ENCODE measurements around the gene SOX5. TPM values are rescaled to one million over a fixed set of nuclear protein-coding genes. Genes with fewer than 3 reads are reported as not detected.

Gene SOX5
- total RNA-seq, 5 donors from 2014 or later (not counting 1 experiment from before 2014, with no cell fraction given), result 0.10 to 1.1 (median 0.39) TPM; not detected in 1

DNA sequence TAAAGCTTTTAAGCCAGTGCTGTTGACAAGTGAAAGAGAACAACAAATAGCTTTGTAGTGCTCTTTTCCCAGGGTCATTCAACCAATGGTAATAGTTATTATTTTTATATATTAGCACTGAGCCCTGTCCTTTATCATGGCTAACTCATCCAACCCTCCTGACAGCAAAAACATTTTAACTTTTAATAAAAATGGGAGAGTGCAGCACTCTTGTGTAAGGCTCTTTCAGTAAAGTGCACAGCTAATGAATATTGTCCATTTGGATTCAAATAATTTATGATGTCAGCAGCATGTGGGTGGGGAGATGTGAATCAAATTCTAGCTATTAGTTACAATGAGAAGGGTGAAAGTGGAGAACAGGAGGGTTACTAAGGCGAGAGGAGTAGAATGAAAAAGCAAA, 185.7 kb downstream of the SOX5 start:
- no peak overlapping the region for H3K4me3 Mint-ChIP-seq
- H3K9me3 Mint-ChIP-seq, result peaks cover 0 to 6% (median 3%) of the 10 kb centered on the region in 3 donors
- no peak for ATAC-seq (replicated peaks in 1 of 4)
- POLR2A ChIA-PET, result no interaction called here
- no CpG with 5 or more reads among the region's 1 CpG for WGBS (ENCODE audit: insufficient coverage)
- H3K27ac Mint-ChIP-seq, result no peak overlapping the region
- Histone ChIP-seq H3K9me3 (no peaks in the 10 kb centered on the region), H3K36me3 (ENCODE audit: control insufficient read depth in 2 of 2, extremely low read depth in 1 of 2, insufficient read depth in 1 of 2, low read length in 1 of 2) (no peaks in the 10 kb centered on the region), H3K27me3 (replicated peaks in 1 of 2; ENCODE audit: control insufficient read depth in 2 of 2, extremely low read depth in 1 of 2, insufficient read depth in 2 of 2, low read length in 1 of 2) (no peaks in the 10 kb centered on the region), H3K4me3 (ENCODE audit: control insufficient read depth in 1 of 2, extremely low read depth in 1 of 2, low read length in 1 of 2) (no peak overlapping the region), H3K4me1 (ENCODE audit: control insufficient read depth in 1 of 2, extremely low read depth in 1 of 2, insufficient read depth in 2 of 2, low read length in 2 of 2) (no peaks in the 10 kb centered on the region), H3K27ac (ENCODE audit: low read length) (no peak overlapping the region)
- no peaks in the 10 kb centered on the region for H3K36me3 Mint-ChIP-seq
- no peaks in the 10 kb centered on the region for H3K27me3 Mint-ChIP-seq
- no peaks in the 10 kb centered on the region for H3K4me1 Mint-ChIP-seq
- CTCF ChIA-PET, result interaction anchor here in 1 of 2 donors (0.6 kb wide), 1 partner anchor 989 kb away, joined by 3 read pairs; no protein-coding TSS in a partner anchor
- no peak for DNase-seq

DNA sequence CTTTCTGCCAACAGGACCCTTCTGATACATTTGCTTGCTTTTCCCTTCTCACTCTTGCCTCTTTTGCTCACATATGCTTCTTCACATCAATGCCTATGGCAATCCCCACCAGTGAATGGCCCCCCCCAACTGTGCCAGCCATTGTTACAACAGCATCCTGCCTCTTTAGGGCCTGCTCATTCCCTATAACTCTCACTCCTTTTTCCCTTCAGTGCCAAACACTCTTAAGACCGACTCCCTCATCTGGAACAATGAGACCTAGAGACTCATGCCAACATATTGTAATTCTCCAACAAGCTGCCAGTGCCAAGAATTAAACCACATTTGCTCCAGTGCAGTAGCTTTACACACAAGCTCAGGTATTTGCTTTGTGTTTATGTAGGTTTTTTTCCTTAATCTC, 189.0 kb downstream of the SOX5 start:
- Histone ChIP-seq H3K36me3 (ENCODE audit: control insufficient read depth in 2 of 2, extremely low read depth in 1 of 2, insufficient read depth in 1 of 2, low read length in 1 of 2) (no peaks in the 10 kb centered on the region), H3K27me3 (replicated peaks in 1 of 2; ENCODE audit: control insufficient read depth in 2 of 2, extremely low read depth in 1 of 2, insufficient read depth in 2 of 2, low read length in 1 of 2) (no peaks in the 10 kb centered on the region), H3K4me1 (ENCODE audit: control insufficient read depth in 1 of 2, extremely low read depth in 1 of 2, insufficient read depth in 2 of 2, low read length in 2 of 2) (no peaks in the 10 kb centered on the region), H3K4me3 (ENCODE audit: control insufficient read depth in 1 of 2, extremely low read depth in 1 of 2, low read length in 1 of 2) (no peak overlapping the region), H3K9me3 (no peaks in the 10 kb centered on the region), H3K27ac (ENCODE audit: low read length) (no peak overlapping the region)
- Mint-ChIP-seq H3K27ac (no peak overlapping the region), H3K9me3 (peaks cover 3 to 6% (median 3%) of the 10 kb centered on the region in 3 donors), H3K4me1 (no peaks in the 10 kb centered on the region), H3K36me3 (no peaks in the 10 kb centered on the region), H3K4me3 (no peak overlapping the region), H3K27me3 (no peaks in the 10 kb centered on the region)
- DNase-seq (no peak), ATAC-seq (replicated peaks in 1 of 4) (no peak)
- ChIA-PET POLR2A (no interaction called here), CTCF (no interaction called here)
- WGBS (ENCODE audit: insufficient coverage), result no CpG with 5 or more reads among the region's 1 CpG

DNA sequence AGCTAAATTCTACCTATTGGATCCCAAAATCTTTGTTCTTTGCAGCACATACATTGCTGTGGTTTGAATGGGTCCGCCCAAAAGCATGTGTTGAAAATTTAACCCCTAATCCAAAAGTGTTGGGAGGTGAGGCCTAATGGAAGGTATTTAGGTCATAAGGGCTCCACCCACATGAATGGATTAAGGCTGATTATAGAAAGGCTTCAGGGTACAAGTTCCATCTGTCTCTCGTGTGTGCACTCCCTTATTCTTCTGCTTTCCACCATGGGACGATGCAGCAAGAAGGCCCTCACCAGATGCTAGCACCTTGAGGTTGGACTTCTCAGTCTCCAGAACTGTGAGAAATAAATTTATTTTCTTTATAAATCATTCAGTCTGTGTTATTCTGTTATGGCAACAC, 190.9 kb downstream of the SOX5 start:
- Mint-ChIP-seq H3K4me3 (no peak overlapping the region), H3K36me3 (no peaks in the 10 kb centered on the region), H3K27ac (no peak overlapping the region), H3K4me1 (no peaks in the 10 kb centered on the region), H3K9me3 (peaks cover 3 to 6% (median 3%) of the 10 kb centered on the region in 3 donors), H3K27me3 (no peaks in the 10 kb centered on the region)
- Histone ChIP-seq H3K27ac (ENCODE audit: low read length) (no peak overlapping the region), H3K4me1 (ENCODE audit: control insufficient read depth in 1 of 2, extremely low read depth in 1 of 2, insufficient read depth in 2 of 2, low read length in 2 of 2) (no peaks in the 10 kb centered on the region), H3K9me3 (no peaks in the 10 kb centered on the region), H3K36me3 (ENCODE audit: control insufficient read depth in 2 of 2, extremely low read depth in 1 of 2, insufficient read depth in 1 of 2, low read length in 1 of 2) (no peaks in the 10 kb centered on the region), H3K4me3 (ENCODE audit: control insufficient read depth in 1 of 2, extremely low read depth in 1 of 2, low read length in 1 of 2) (no peak overlapping the region), H3K27me3 (replicated peaks in 1 of 2; ENCODE audit: control insufficient read depth in 2 of 2, extremely low read depth in 1 of 2, insufficient read depth in 2 of 2, low read length in 1 of 2) (no peaks in the 10 kb centered on the region)
- CTCF ChIA-PET, result no interaction called here
- no CpG with 5 or more reads among the region's 3 CpGs for WGBS (ENCODE audit: insufficient coverage)
- POLR2A ChIA-PET, result no interaction called here
- no peak for ATAC-seq (replicated peaks in 1 of 4)
- DNase-seq, result no peak

DNA sequence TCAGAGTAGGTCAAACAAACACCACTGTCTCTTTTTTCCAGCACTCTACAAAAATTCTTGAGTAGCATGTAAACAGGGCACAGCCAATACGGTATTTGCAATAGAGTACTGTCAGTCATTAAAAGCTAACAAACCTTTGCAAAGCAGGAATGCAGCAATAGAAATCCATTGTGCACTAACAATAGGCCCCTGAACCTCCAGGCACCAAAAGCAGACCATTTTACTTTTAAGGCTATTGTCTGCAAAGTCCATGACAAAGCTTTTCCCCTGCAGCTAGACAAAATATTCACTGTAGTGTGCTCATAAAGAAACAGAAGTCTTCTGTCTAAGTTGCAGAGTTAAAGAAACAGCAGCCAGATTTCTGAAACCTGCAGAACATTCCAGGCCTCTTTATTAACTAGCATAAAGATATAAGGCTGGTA, 191.9 kb downstream of the SOX5 start:
- Mint-ChIP-seq H3K27ac (no peak overlapping the region), H3K4me3 (no peak overlapping the region), H3K36me3 (no peaks in the 10 kb centered on the region), H3K4me1 (no peaks in the 10 kb centered on the region), H3K27me3 (no peaks in the 10 kb centered on the region), H3K9me3 (peaks cover 3 to 6% (median 3%) of the 10 kb centered on the region in 3 donors)
- Histone ChIP-seq H3K9me3 (no peaks in the 10 kb centered on the region), H3K36me3 (ENCODE audit: control insufficient read depth in 2 of 2, extremely low read depth in 1 of 2, insufficient read depth in 1 of 2, low read length in 1 of 2) (no peaks in the 10 kb centered on the region), H3K27ac (ENCODE audit: low read length) (no peak overlapping the region), H3K4me1 (ENCODE audit: control insufficient read depth in 1 of 2, extremely low read depth in 1 of 2, insufficient read depth in 2 of 2, low read length in 2 of 2) (no peaks in the 10 kb centered on the region), H3K27me3 (replicated peaks in 1 of 2; ENCODE audit: control insufficient read depth in 2 of 2, extremely low read depth in 1 of 2, insufficient read depth in 2 of 2, low read length in 1 of 2) (no peaks in the 10 kb centered on the region), H3K4me3 (ENCODE audit: control insufficient read depth in 1 of 2, extremely low read depth in 1 of 2, low read length in 1 of 2) (no peak overlapping the region)
- CTCF ChIA-PET, result no interaction called here
- 82% methylated on average over 1 of the region's 1 CpG for WGBS (ENCODE audit: insufficient coverage)
- no peak for DNase-seq
- POLR2A ChIA-PET, result interaction anchor here in 1 of 2 donors (0.5 kb wide), 1 partner anchor 54 kb away, joined by 5 read pairs; no protein-coding TSS in a partner anchor
- no peak for ATAC-seq (replicated peaks in 1 of 4)

DNA sequence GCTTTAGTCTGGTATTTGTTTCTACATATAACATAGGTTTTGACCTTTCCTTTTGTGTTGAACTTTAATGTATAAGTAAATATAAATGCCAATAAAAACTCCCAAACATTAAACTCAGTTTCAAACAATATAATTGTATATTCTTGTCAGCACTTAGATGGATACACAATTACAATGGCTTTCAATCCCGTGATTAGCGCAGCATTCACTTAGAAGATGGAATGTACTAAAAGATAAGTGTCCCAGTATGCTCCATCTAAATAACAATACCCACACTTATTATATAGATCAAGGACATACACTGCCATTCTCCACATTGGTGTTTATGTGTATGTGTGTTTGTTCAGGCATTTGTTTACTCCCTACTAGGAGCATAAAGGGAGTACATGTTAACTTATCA, 193.1 kb downstream of the SOX5 start:
- Mint-ChIP-seq H3K36me3 (no peaks in the 10 kb centered on the region), H3K4me3 (no peak overlapping the region), H3K27me3 (no peaks in the 10 kb centered on the region), H3K4me1 (no peaks in the 10 kb centered on the region), H3K9me3 (peaks cover 3 to 6% (median 3%) of the 10 kb centered on the region in 3 donors), H3K27ac (no peak overlapping the region)
- no peaks in the 10 kb centered on the region for H3K27me3 ChIP-seq (replicated peaks in 1 of 2; ENCODE audit: control insufficient read depth in 2 of 2, extremely low read depth in 1 of 2, insufficient read depth in 2 of 2, low read length in 1 of 2)
- H3K4me3 ChIP-seq (ENCODE audit: control insufficient read depth in 1 of 2, extremely low read depth in 1 of 2, low read length in 1 of 2), result no peak overlapping the region
- POLR2A ChIA-PET, result no interaction called here
- H3K27ac ChIP-seq (ENCODE audit: low read length), result no peak overlapping the region
- no CpG with 5 or more reads among the region's 2 CpGs for WGBS (ENCODE audit: insufficient coverage)
- DNase-seq (no peak), ATAC-seq (replicated peaks in 1 of 4) (no peak)
- H3K9me3 ChIP-seq, result no peaks in the 10 kb centered on the region
- CTCF ChIA-PET, result no interaction called here
- no peaks in the 10 kb centered on the region for H3K4me1 ChIP-seq (ENCODE audit: control insufficient read depth in 1 of 2, extremely low read depth in 1 of 2, insufficient read depth in 2 of 2, low read length in 2 of 2)
- no peaks in the 10 kb centered on the region for H3K36me3 ChIP-seq (ENCODE audit: control insufficient read depth in 2 of 2, extremely low read depth in 1 of 2, insufficient read depth in 1 of 2, low read length in 1 of 2)

DNA sequence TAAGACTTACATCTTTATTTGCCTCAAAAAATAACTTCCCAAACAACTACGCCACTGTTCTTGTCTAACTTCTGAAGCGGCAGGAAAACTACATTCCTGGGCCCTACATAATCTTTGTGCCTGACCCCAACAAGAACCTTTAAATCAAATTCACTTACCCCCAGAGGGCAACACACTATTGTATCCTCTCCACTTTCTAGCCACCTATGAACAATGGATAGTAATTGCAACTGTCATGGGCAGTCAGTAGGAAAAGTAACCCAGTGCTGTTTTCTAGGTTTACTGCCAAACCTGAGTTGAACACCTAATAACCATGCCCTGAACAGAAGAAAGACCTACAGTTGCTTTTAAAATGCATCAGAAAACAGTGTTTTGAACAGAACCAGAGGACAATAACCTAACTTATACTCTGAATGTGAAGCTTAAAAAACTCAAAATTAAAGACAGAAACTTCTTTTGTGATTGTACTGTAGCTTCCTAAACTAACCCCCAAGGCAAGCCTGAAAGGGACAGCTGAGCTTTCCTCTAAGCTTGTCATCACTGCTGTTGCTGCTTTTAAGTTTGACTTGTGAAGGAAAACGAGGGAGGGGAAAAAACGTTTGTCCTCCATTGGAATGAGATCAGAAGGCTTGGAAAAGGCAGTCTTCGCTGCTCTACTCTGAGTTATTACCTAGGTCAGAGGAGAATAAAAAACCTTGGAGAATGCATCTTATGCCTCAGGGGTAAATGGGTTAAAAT, 195.7 kb downstream of the SOX5 start:
- ATAC-seq (replicated peaks in 1 of 4) (no peak), DNase-seq (no peak)
- Histone ChIP-seq H3K4me3 (ENCODE audit: control insufficient read depth in 1 of 2, extremely low read depth in 1 of 2, low read length in 1 of 2) (no peak overlapping the region), H3K36me3 (ENCODE audit: control insufficient read depth in 2 of 2, extremely low read depth in 1 of 2, insufficient read depth in 1 of 2, low read length in 1 of 2) (no peaks in the 10 kb centered on the region), H3K9me3 (no peaks in the 10 kb centered on the region), H3K4me1 (ENCODE audit: control insufficient read depth in 1 of 2, extremely low read depth in 1 of 2, insufficient read depth in 2 of 2, low read length in 2 of 2) (no peaks in the 10 kb centered on the region), H3K27ac (ENCODE audit: low read length) (no peak overlapping the region), H3K27me3 (replicated peaks in 1 of 2; ENCODE audit: control insufficient read depth in 2 of 2, extremely low read depth in 1 of 2, insufficient read depth in 2 of 2, low read length in 1 of 2) (no peaks in the 10 kb centered on the region)
- H3K4me1 Mint-ChIP-seq, result no peaks in the 10 kb centered on the region
- H3K27me3 Mint-ChIP-seq, result no peaks in the 10 kb centered on the region
- H3K27ac Mint-ChIP-seq, result no peak overlapping the region
- ChIA-PET POLR2A (no interaction called here), CTCF (no interaction called here)
- 94% methylated on average over 2 of the region's 5 CpGs for WGBS (ENCODE audit: insufficient coverage)
- no peak overlapping the region for H3K4me3 Mint-ChIP-seq
- H3K9me3 Mint-ChIP-seq, result peaks cover 0 to 3% (median 0%) of the 10 kb centered on the region in 3 donors
- H3K36me3 Mint-ChIP-seq, result no peaks in the 10 kb centered on the region
